Neural cell (in vitro differentiated cells): ENCODE results near the gene XK. TPM values are rescaled to one million over a fixed set of nuclear protein-coding genes. Genes with fewer than 3 reads are reported as not detected.
"Not testable (repeated sequence)": the region's sequence is repeated elsewhere in the genome, so short reads cannot be mapped to it uniquely, and the experiment has no call there.

Experiments used
- H2AFZ ChIP-seq: fragments of 200-600, 300-800 bp; sonication (generic), shearing (Covaris generic); 2 replicates; pipeline ENCODE4 v1.6.0; 2014; ENCODE audit warnings: low read depth, mild to moderate bottlenecking, antibody characterized with exemption, low read length, moderate library complexity
- H3F3A ChIP-seq: fragments of 200-600 bp; shearing (Covaris generic); 2 replicates; pipeline ENCODE4 v1.6.1; 2016; ENCODE audit warnings: mild to moderate bottlenecking, moderate library complexity, mixed read lengths, antibody characterized with exemption, low read length; ENCODE audit not compliant: insufficient read depth, poor library complexity, severe bottlenecking
- H3K27ac ChIP-seq: fragments of 200-600, 300-800 bp; sonication (generic), shearing (Covaris generic); 2 replicates; pipeline ENCODE4 v1.5.1; 2014; ENCODE audit warnings: mild to moderate bottlenecking, low read length, moderate library complexity
- H3K27me3 ChIP-seq: fragments of 300-800, 200-600 bp; sonication (generic), shearing (Covaris generic); 2 replicates; pipeline ENCODE4 v1.6.0; 2014; ENCODE audit warnings: mild to moderate bottlenecking, low read depth, low read length, moderate library complexity; ENCODE audit not compliant: insufficient read depth
- H3K36me3 ChIP-seq: fragments of 300-800, 200-600 bp; sonication (generic), shearing (Covaris generic); 2 replicates; pipeline ENCODE4 v1.5.1; 2014; ENCODE audit warnings: mild to moderate bottlenecking, antibody characterized with exemption, low read length, moderate library complexity; ENCODE audit not compliant: insufficient read depth
- H3K4me2 ChIP-seq: fragments of 300-800, 200-600 bp; sonication (generic), shearing (Covaris generic); 2 replicates; pipeline ENCODE4 v1.6.0; 2014; ENCODE audit warnings: mild to moderate bottlenecking, low read length
- H3K4me3 ChIP-seq: fragments of 300-800, 200-600 bp; sonication (generic), shearing (Covaris generic); 2 replicates; pipeline ENCODE4 v1.5.1; 2014; ENCODE audit warnings: mild to moderate bottlenecking, low read length, moderate library complexity
- H3K79me2 ChIP-seq: fragments of 200-600 bp; shearing (Covaris generic); replicated peaks from 2 replicates; pipeline ENCODE4 v1.6.0; 2014; ENCODE audit warnings: mild to moderate bottlenecking, low read length, moderate library complexity; ENCODE audit not compliant: insufficient read depth
- H3K9ac ChIP-seq: fragments of 300-800, 200-600 bp; sonication (generic), shearing (Covaris generic); 2 replicates; pipeline ENCODE4 v1.6.1; 2016; ENCODE audit warnings: mild to moderate bottlenecking, low read length, mixed read lengths
- H3K9me2 ChIP-seq: fragments of 200-600 bp; shearing (Covaris generic); 2 replicates; pipeline ENCODE4 v1.6.1; 2016; ENCODE audit warnings: mild to moderate bottlenecking, low read length, mixed read lengths; ENCODE audit not compliant: insufficient read depth
- H3K9me3 ChIP-seq: fragments of 200-600, 300-800 bp; sonication (generic), shearing (Covaris generic); 2 replicates; pipeline ENCODE4 v1.6.1; 2016; ENCODE audit warnings: mild to moderate bottlenecking, mixed run types, low read length, moderate library complexity, mixed read lengths
- H4K20me1 ChIP-seq: fragments of 200-600 bp; shearing (Covaris generic); 2 replicates; pipeline ENCODE4 v1.6.1; 2016; ENCODE audit warnings: mild to moderate bottlenecking, mixed run types; ENCODE audit not compliant: insufficient read depth
- EP300 ChIP-seq: fragments of 450-650 bp; conservative IDR thresholded peaks from 2 replicates; pipeline ENCODE4 v1.6.1; 2014; ENCODE audit warnings: antibody characterized with exemption, mild to moderate bottlenecking, moderate library complexity; ENCODE audit not compliant: poor library complexity, severe bottlenecking
- EZH2 ChIP-seq: fragments of 200-600, 300-800 bp; shearing (Covaris generic), sonication (generic); IDR thresholded peaks from 2 replicates; pipeline ENCODE4 v1.6.1; 2014; ENCODE audit warnings: antibody characterized with exemption, low read length, borderline replicate concordance, mild to moderate bottlenecking; ENCODE audit not compliant: insufficient read depth, poor library complexity, severe bottlenecking
- MXI1 ChIP-seq: fragments of 450-650 bp; conservative IDR thresholded peaks from 2 replicates; pipeline ENCODE4 v1.6.1; 2014; ENCODE audit warnings: antibody characterized with exemption, mild to moderate bottlenecking; ENCODE audit not compliant: poor library complexity, severe bottlenecking
- POLR2AphosphoS5 ChIP-seq: IDR thresholded peaks from 2 replicates; pipeline ENCODE4 v1.6.1; 2012
- RAD21 ChIP-seq: fragments of 450-650 bp; conservative IDR thresholded peaks from 2 replicates; pipeline ENCODE4 v1.6.1; 2014; ENCODE audit warnings: antibody characterized with exemption, mild to moderate bottlenecking, moderate library complexity
- SMC3 ChIP-seq: fragments of 450-650 bp; conservative IDR thresholded peaks from 2 replicates; pipeline ENCODE4 v1.6.1; 2014; ENCODE audit warnings: antibody characterized with exemption, mild to moderate bottlenecking, moderate library complexity; ENCODE audit not compliant: poor library complexity
- TAF1 ChIP-seq: IDR thresholded peaks from 2 replicates; pipeline ENCODE4 v1.6.1; 2012; ENCODE audit warnings: low read depth
- polyA plus RNA-seq: library from polyadenylated mRNA; depleted of rRNA; stranded (reverse); fragments of >200 nt; gene quantifications from 2 replicates; pipeline ENCODE4 v1.2.3, GENCODE V29; 2014
- TF ChIP-seq, protein P1 (sequence below): IDR thresholded peaks from 2 replicates; pipeline ENCODE4 v1.6.1; 2012; ENCODE audit warnings: borderline replicate concordance
- TF ChIP-seq, protein P2 (sequence below): fragments of 450-650 bp; IDR thresholded peaks from 2 replicates; pipeline ENCODE4 v1.5.1; 2014; ENCODE audit warnings: antibody characterized with exemption, mild to moderate bottlenecking, moderate library complexity; ENCODE audit not compliant: poor library complexity, severe bottlenecking

XK gene
- polyA plus RNA-seq, 1 donor from 2014 or later = 1.8 TPM

DNA sequence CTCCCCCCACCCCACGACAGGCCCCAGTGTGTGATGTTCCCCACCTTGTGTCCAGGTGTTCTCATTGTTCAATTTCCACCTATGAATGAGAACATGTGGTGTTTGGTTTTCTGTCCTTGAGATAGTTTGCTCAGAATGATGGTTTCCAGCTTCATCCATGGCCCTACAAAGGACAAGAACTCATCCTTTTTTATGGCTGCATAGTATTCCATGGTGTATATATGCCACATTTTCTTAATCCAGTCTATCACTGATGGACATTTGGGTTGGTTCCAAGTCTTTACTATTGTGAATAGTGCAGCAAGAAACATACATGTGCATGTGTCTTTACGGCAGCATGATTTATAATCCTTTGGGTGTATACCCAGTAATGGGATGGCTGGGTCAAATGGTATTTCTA, 34.7 kb upstream of the XK start:
- not testable (repeated sequence) for H3K27ac ChIP-seq, H3K9me2 ChIP-seq, H2AFZ ChIP-seq, H3K4me2 ChIP-seq, H3F3A ChIP-seq, H3K36me3 ChIP-seq, H3K9me3 ChIP-seq, H3K27me3 ChIP-seq, H3K4me3 ChIP-seq, H3K9ac ChIP-seq, H4K20me1 ChIP-seq, H3K79me2 ChIP-seq

GRCh38 chrX:37651921-37652452, 33.6 kb upstream of the XK start:
- H3K4me3 ChIP-seq = no peak overlapping the region
- no peaks in the 10 kb centered on the region for H3K79me2 ChIP-seq
- H4K20me1 ChIP-seq = no peaks in the 10 kb centered on the region
- H3K36me3 ChIP-seq = no peaks in the 10 kb centered on the region
- H3K9ac ChIP-seq = no peak overlapping the region
- no peaks in the 10 kb centered on the region for H3K9me3 ChIP-seq
- H3F3A ChIP-seq = no peaks in the 10 kb centered on the region
- no peak overlapping the region for H3K27ac ChIP-seq
- H2AFZ ChIP-seq = no peak overlapping the region
- no peaks in the 10 kb centered on the region for H3K9me2 ChIP-seq
- TF ChIP-seq, protein P1, sequence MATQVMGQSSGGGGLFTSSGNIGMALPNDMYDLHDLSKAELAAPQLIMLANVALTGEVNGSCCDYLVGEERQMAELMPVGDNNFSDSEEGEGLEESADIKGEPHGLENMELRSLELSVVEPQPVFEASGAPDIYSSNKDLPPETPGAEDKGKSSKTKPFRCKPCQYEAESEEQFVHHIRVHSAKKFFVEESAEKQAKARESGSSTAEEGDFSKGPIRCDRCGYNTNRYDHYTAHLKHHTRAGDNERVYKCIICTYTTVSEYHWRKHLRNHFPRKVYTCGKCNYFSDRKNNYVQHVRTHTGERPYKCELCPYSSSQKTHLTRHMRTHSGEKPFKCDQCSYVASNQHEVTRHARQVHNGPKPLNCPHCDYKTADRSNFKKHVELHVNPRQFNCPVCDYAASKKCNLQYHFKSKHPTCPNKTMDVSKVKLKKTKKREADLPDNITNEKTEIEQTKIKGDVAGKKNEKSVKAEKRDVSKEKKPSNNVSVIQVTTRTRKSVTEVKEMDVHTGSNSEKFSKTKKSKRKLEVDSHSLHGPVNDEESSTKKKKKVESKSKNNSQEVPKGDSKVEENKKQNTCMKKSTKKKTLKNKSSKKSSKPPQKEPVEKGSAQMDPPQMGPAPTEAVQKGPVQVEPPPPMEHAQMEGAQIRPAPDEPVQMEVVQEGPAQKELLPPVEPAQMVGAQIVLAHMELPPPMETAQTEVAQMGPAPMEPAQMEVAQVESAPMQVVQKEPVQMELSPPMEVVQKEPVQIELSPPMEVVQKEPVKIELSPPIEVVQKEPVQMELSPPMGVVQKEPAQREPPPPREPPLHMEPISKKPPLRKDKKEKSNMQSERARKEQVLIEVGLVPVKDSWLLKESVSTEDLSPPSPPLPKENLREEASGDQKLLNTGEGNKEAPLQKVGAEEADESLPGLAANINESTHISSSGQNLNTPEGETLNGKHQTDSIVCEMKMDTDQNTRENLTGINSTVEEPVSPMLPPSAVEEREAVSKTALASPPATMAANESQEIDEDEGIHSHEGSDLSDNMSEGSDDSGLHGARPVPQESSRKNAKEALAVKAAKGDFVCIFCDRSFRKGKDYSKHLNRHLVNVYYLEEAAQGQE = no peak
- TF ChIP-seq, protein P2, sequence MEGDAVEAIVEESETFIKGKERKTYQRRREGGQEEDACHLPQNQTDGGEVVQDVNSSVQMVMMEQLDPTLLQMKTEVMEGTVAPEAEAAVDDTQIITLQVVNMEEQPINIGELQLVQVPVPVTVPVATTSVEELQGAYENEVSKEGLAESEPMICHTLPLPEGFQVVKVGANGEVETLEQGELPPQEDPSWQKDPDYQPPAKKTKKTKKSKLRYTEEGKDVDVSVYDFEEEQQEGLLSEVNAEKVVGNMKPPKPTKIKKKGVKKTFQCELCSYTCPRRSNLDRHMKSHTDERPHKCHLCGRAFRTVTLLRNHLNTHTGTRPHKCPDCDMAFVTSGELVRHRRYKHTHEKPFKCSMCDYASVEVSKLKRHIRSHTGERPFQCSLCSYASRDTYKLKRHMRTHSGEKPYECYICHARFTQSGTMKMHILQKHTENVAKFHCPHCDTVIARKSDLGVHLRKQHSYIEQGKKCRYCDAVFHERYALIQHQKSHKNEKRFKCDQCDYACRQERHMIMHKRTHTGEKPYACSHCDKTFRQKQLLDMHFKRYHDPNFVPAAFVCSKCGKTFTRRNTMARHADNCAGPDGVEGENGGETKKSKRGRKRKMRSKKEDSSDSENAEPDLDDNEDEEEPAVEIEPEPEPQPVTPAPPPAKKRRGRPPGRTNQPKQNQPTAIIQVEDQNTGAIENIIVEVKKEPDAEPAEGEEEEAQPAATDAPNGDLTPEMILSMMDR = no peak
- TF ChIP-seq MXI1 (no peak), TAF1 (no peak), EP300 (no peak), EZH2 (no peak), POLR2AphosphoS5 (no peak), RAD21 (no peak), SMC3 (no peak)
- H3K4me2 ChIP-seq = no peak overlapping the region
- H3K27me3 ChIP-seq = no peaks in the 10 kb centered on the region
